Measurements from ENCODE around the gene PRL.

PRL gene

DNA sequence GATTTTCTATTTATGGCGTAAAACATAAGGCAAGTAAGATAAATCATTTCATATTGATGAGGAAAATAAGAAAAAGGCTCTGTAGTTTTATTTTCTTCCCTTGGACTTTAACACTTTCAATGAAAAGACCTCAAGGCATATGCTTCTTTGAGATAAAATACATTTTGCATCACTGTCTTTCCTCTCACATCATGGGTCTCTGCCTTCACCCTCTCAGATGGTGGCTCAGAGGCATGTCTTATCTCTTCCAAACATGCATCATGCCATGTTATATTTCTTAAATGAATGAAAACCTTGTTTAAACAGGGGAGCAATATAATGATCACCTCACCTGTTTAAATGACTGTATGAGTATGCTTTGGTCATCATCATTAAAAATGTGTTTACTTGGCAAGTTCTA lies 59.3 kb downstream of the PRL start:
- Histone ChIP-seq H3K4me1 (peaks cover 3% of the 10 kb centered on the region; the same call in 1 of the 2 replicates), H3K9me3 (no peaks in the 10 kb centered on the region), H3K27me3 (ENCODE audit: low read depth) (no peaks in the 10 kb centered on the region), H3K36me3 (replicated peaks) (no peaks in the 10 kb centered on the region), H3K4me3 (no peak overlapping the region)
- DNase-seq (ENCODE audit: low spot score in 2 of 2): no peak
- in situ Hi-C loops (cut with MboI; ENCODE audit: low sequenced_read_pairs): no loop called here

Data from HAP-1 (cell line).